Activated CD8-positive, alpha-beta memory T cell treated with anti-CD3 and anti-CD28 coated beads, Interleukin-2, amount 10 ng/mL, durations not matched to agents 7 days and 5 days (primary cell): Measurements from ENCODE around the gene RERE. TPM values are rescaled to one million over a fixed set of nuclear protein-coding genes. Genes with fewer than 3 reads are reported as not detected.

Source experiments
- ATAC-seq: fragments of 150-1000 bp; cut with Tn5 transposase; one replicate; pipeline ENCODE4 v1.10.0; 2021; ENCODE audit warnings: moderate library complexity
- CTCF ChIA-PET: fragments of 350-600 bp; sonication (Branson Sonifier 250); formaldehyde crosslinking; loops from one replicate; lab custom pipeline; 2021; ENCODE audit warnings: antibody characterized with exemption; lab: Charles Lee
- DNase-seq: peaks from one replicate; pipeline ENCODE4 v3.0.0-alpha.2; 2020
- H3K27ac Mint-ChIP-seq: one replicate; pipeline ENCODE4 v1.8.0; 2021; ENCODE audit warnings: mild to moderate bottlenecking, mixed read lengths
- H3K27me3 Mint-ChIP-seq: one replicate; pipeline ENCODE4 v1.8.0; 2021; ENCODE audit warnings: mixed read lengths
- H3K36me3 Mint-ChIP-seq: one replicate; pipeline ENCODE4 v1.8.0; 2021; ENCODE audit warnings: mild to moderate bottlenecking, mixed read lengths
- H3K4me1 Mint-ChIP-seq: one replicate; pipeline ENCODE4 v1.8.0; 2021; ENCODE audit warnings: mixed read lengths
- H3K4me3 Mint-ChIP-seq: one replicate; pipeline ENCODE4 v1.8.0; 2021; ENCODE audit warnings: mild to moderate bottlenecking, moderate library complexity, mixed read lengths
- H3K9me3 Mint-ChIP-seq: one replicate; pipeline ENCODE4 v1.8.0; 2022; ENCODE audit warnings: low read depth, mixed read lengths
- total RNA-seq, 2 experiments: library from RNA; stranded (reverse); gene quantifications; one replicate each; pipeline ENCODE4 v1.2.3, GENCODE V29; 2021

RERE gene
- total RNA-seq, 2 experiments from 2014 or later: 38.3 TPM

- Mint-ChIP-seq H3K9me3 (no peaks in the 10 kb centered on the region), H3K27ac (peak overlapping the region; percentile 84), H3K4me3 (peak overlapping the region; percentile 67), H3K27me3 (no peaks in the 10 kb centered on the region), H3K36me3 (peaks cover 19% of the 10 kb centered on the region), H3K4me1 (peaks cover 65% of the 10 kb centered on the region)
- CTCF ChIA-PET: no interaction called here
- peak; percentile 59 for ATAC-seq
- peak; percentile 59 for DNase-seq
These were observed 422.0 kb downstream of the RERE start for GRCh38 chr1:8395433-8395866.

DNA sequence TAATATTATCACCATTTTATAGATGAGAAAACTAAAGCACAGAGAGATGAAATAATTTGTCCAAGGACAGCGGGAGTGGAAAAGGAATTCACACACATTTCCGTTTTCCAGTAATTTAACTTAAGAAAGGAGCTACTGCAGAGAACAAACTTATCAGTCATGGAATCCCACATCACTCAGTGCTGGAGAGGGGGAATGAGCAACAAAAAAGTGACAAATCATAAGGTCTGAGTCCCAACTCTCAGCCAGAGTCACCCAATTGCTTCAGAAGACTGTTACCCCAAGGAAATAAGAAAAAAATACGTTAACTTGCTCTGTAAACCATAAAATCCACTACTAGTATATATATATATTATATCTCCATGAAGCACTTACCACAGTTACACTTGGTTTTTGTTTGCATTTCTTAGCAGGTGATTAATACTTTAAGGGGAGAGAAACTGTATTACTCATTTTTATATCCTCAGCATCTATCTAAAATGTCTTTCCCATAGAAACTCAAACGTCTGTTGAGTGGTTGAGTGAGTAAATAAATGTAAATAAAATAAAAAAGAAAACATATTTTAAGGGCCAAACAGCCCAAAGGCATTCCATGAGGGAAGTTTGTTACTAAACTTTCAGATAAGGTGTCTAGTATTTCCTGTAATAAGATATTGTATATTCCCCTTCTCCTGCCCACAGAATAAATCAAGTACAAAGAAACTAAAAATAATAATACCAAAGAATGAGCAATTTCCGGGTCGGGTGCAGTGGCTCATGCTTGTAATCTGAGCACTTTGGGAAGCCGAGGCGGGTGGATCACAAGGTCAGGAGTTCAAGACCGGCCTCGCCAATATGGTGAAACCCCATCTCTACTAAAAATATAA is 422.8 kb downstream of the RERE start:
- CTCF ChIA-PET: no interaction called here
- Mint-ChIP-seq H3K27me3 (no peaks in the 10 kb centered on the region), H3K27ac (peak overlapping the region; percentile 84), H3K9me3 (no peaks in the 10 kb centered on the region), H3K4me1 (peaks cover 72% of the 10 kb centered on the region), H3K36me3 (peaks cover 22% of the 10 kb centered on the region), H3K4me3 (no peak overlapping the region)
- DNase-seq: no peak
- ATAC-seq: no peak

DNA sequence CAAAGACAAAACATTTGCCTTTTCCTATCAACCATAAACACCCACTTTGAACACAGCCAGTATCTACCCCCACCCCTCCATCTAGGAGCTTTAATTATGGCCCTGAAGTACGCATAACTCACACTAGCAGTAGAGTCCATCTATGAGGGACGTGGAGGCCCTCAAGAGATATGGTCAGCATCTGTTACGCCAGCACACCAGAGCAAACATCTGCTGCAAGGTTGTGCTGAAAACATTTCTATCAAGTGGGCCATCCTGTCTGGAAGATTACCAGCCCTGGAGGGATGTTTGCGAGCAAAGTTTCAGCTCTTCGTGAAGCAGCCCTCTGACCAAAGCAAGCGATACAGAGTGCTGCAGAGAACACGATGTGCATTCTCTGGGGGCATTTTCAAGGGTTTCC is 424.9 kb downstream of the RERE start:
- CTCF ChIA-PET: interaction anchor here (0.7 kb wide), 1 partner anchor 11 kb away, joined by 3 read pairs; no protein-coding TSS in a partner anchor
- ATAC-seq (no peak), DNase-seq (no peak)
- Mint-ChIP-seq H3K9me3 (no peaks in the 10 kb centered on the region), H3K4me3 (no peak overlapping the region), H3K27me3 (no peaks in the 10 kb centered on the region), H3K27ac (no peak overlapping the region), H3K36me3 (peaks cover 24% of the 10 kb centered on the region), H3K4me1 (peaks cover 67% of the 10 kb centered on the region)

GRCh38 chr1:8390707-8391106 is 426.7 kb downstream of the RERE start:
- Mint-ChIP-seq H3K9me3 (no peaks in the 10 kb centered on the region), H3K27ac (peak overlapping the region; percentile 22), H3K36me3 (peaks cover 23% of the 10 kb centered on the region), H3K27me3 (no peaks in the 10 kb centered on the region), H3K4me3 (no peak overlapping the region), H3K4me1 (peaks cover 49% of the 10 kb centered on the region)
- DNase-seq (no peak), ATAC-seq (no peak)
- CTCF ChIA-PET: no interaction called here

GRCh38 chr1:8389958-8390535 is 427.4 kb downstream of the RERE start:
- Mint-ChIP-seq H3K27me3 (no peaks in the 10 kb centered on the region), H3K4me3 (no peak overlapping the region), H3K9me3 (no peaks in the 10 kb centered on the region), H3K4me1 (peaks cover 44% of the 10 kb centered on the region), H3K27ac (no peak overlapping the region), H3K36me3 (peaks cover 24% of the 10 kb centered on the region)
- CTCF ChIA-PET: no interaction called here
- ATAC-seq (peak; percentile 71), DNase-seq (peak; percentile 65)

DNA sequence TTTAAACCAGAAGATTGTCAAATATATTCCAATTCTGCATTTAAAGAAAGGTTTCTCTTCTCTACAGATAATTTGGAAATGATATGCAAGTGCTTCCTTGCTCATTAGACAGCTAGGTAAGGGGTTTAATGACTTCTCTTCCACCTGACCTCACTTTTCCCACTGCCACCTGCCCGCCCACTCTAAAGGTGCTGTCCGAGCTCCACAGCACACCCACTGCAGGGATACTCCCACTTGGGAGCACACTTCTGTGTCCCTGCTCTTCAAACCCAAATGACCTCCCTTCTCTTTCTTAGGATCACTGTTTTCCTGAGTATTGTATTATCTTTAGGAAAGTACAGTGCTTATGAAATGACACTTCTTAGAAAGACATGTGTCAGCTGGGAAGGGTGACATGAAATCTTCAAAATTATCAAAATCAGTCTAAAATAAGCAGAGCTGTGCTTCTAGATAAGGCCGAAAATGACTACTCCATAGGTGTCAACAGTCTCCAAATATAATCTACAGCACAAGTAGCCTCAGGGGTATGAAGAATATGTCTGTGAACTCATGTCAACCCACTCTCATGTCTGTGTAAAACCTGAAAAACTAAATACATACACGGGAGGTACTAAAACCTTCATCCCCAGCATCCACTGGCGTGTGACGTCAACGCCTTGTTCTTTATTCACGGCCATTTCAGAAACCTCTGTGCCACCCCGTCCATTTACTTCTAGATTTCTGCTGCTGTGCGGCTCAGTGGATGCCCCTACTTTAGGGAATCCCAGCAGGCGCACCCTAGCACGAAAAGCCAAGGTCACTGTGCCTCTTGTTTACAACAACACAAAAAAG is 428.5 kb downstream of the RERE start:
- CTCF ChIA-PET: no interaction called here
- DNase-seq: no peak
- no peak overlapping the region for H3K4me3 Mint-ChIP-seq
- H3K4me1 Mint-ChIP-seq: peaks cover 39% of the 10 kb centered on the region
- peaks cover 22% of the 10 kb centered on the region for H3K36me3 Mint-ChIP-seq
- H3K9me3 Mint-ChIP-seq: no peaks in the 10 kb centered on the region
- H3K27me3 Mint-ChIP-seq: no peaks in the 10 kb centered on the region
- no peak for ATAC-seq
- no peak overlapping the region for H3K27ac Mint-ChIP-seq

GRCh38 chr1:8386247-8386646 is 431.2 kb downstream of the RERE start:
- ATAC-seq (no peak), DNase-seq (no peak)
- Mint-ChIP-seq H3K36me3 (peaks cover 16% of the 10 kb centered on the region), H3K4me3 (no peak overlapping the region), H3K27ac (no peak overlapping the region), H3K9me3 (no peaks in the 10 kb centered on the region), H3K27me3 (no peaks in the 10 kb centered on the region), H3K4me1 (peaks cover 44% of the 10 kb centered on the region)
- CTCF ChIA-PET: no interaction called here

GRCh38 chr1:8384577-8384976 is 432.9 kb downstream of the RERE start:
- Mint-ChIP-seq H3K27me3 (no peaks in the 10 kb centered on the region), H3K27ac (no peak overlapping the region), H3K9me3 (no peaks in the 10 kb centered on the region), H3K36me3 (peaks cover 12% of the 10 kb centered on the region), H3K4me1 (peaks cover 32% of the 10 kb centered on the region), H3K4me3 (no peak overlapping the region)
- CTCF ChIA-PET: interaction anchor here (1.6 kb wide), 1 partner anchor 464 kb away, joined by 3 read pairs; no protein-coding TSS in a partner anchor
- no peak for DNase-seq
- no peak for ATAC-seq

DNA sequence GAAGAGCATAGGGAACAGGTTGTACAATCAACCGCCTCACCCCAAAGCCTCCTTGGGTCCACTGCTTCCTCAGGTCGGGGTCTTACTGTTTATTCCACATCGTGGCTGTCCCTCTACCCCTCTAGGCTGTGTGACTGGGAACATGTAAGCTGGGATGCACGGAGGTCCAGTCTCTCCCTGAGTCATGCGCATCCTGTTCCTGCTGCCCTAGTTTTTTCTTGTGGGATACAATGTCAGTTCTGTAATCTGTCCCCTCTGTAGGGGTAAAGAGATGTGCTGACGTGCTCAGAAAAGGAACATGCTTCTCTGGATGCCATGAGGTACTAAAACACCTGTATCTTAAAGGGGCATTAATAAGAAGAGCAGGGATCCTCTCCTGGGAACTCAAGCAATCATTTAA is 433.4 kb downstream of the RERE start:
- Mint-ChIP-seq H3K27ac (no peak overlapping the region), H3K9me3 (no peaks in the 10 kb centered on the region), H3K4me1 (peaks cover 27% of the 10 kb centered on the region), H3K36me3 (peaks cover 8% of the 10 kb centered on the region), H3K4me3 (no peak overlapping the region), H3K27me3 (no peaks in the 10 kb centered on the region)
- CTCF ChIA-PET: interaction anchor here (1.1 to 1.6 kb wide), 2 partner anchors 25 to 464 kb away, joined by 3 read pairs; no protein-coding TSS in a partner anchor
- ATAC-seq (no peak), DNase-seq (no peak)

- ATAC-seq (no peak), DNase-seq (no peak)
- CTCF ChIA-PET: interaction anchor here (0.7 to 1.6 kb wide), 4 partner anchors 12 to 465 kb away, joined by 3 read pairs; no protein-coding TSS in a partner anchor
- H3K4me3 Mint-ChIP-seq: no peak overlapping the region
- peaks cover 4% of the 10 kb centered on the region for H3K36me3 Mint-ChIP-seq
- no peaks in the 10 kb centered on the region for H3K9me3 Mint-ChIP-seq
- no peaks in the 10 kb centered on the region for H3K27me3 Mint-ChIP-seq
- peak overlapping the region; percentile 48 for H3K27ac Mint-ChIP-seq
- peaks cover 24% of the 10 kb centered on the region for H3K4me1 Mint-ChIP-seq
These were observed 434.6 kb downstream of the RERE start for GRCh38 chr1:8382608-8383505.

GRCh38 chr1:8382051-8382505 is 435.4 kb downstream of the RERE start:
- H3K9me3 Mint-ChIP-seq: no peaks in the 10 kb centered on the region
- CTCF ChIA-PET: interaction anchor here (0.7 to 1.4 kb wide), 2 partner anchors 11 to 73 kb away, joined by 3 read pairs; no protein-coding TSS in a partner anchor
- DNase-seq: no peak
- H3K27me3 Mint-ChIP-seq: no peaks in the 10 kb centered on the region
- H3K4me1 Mint-ChIP-seq: peaks cover 24% of the 10 kb centered on the region
- no peak overlapping the region for H3K4me3 Mint-ChIP-seq
- no peak overlapping the region for H3K27ac Mint-ChIP-seq
- peaks cover 4% of the 10 kb centered on the region for H3K36me3 Mint-ChIP-seq
- no peak for ATAC-seq

DNA sequence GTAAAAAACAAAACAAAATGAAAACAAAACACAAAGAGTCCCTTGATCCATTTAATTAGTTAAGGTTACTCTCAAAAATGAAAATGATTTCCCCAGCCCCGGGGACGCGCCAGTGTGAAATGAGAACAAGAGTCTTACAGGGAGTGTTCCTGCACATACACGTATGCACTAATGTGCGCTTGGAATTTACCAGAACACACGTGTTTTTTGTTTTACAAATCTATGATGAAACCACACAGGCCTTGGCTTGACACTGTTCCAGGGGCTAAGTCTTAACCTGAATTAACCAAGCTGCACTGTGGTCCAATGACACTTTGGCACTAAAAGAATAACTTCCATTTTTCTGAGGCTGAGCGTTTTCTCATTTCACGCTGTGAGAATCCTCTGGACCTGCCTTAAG is 435.8 kb downstream of the RERE start:
- DNase-seq (no peak), ATAC-seq (no peak)
- Mint-ChIP-seq H3K4me1 (peaks cover 24% of the 10 kb centered on the region), H3K27ac (no peak overlapping the region), H3K36me3 (peaks cover 4% of the 10 kb centered on the region), H3K9me3 (no peaks in the 10 kb centered on the region), H3K27me3 (no peaks in the 10 kb centered on the region), H3K4me3 (no peak overlapping the region)
- CTCF ChIA-PET: interaction anchor here (1.4 kb wide), 1 partner anchor 11 kb away, joined by 3 read pairs; no protein-coding TSS in a partner anchor
